HG02623 (cell line): Measurements from ENCODE around the gene CSNK1A1.
"Not testable (repeated sequence)": the region's sequence is repeated elsewhere in the genome, so short reads cannot be mapped to it uniquely, and the experiment has no call there.

Experiments used
- ATAC-seq: cut with Tn5 transposase; IDR thresholded peaks from one replicate; pipeline ENCODE4 v1.9.1; 2021; ENCODE audit warnings: moderate library complexity; ENCODE audit not compliant: unreplicated experiment

The CSNK1A1 gene

DNA sequence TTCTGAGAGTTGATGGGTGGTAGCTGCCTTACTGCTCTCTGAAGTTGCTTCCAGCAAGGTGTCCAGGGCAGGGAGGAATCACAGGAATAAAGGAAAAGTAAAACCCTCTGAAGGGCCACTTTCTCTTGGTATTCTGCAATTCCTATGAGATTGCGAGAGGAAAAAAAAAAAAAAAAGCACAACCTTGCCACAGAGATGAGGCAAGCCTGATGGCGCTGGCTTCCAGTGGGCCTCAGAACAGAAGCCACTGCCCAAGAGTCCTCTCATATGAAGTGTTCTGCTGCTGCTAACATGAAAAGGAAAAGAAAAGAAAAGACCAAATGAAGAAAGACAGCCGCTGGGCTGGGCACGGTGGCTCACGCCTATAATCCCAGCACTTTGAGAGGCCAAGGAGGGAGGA lies 91.3 kb downstream of the CSNK1A1 start:
- no peak for ATAC-seq

DNA sequence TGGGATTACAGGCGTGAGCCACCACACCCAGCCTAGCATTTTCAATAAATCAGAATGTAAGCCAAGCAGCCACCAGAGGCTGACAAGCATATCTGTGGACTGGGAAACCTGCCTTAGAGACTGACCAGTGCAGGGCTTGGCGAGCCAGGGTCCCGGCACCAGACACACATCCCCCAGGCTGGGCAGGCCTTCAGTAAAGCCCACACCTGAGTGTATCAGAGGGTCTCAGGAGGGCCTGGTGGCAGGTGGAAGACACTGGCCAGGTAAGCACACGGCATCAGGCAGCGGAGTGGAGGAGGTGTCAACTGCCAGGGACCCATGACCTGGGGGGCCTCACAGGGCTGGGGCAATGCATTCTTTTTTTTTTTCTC lies 93.9 kb downstream of the CSNK1A1 start:
- ATAC-seq = no peak

DNA sequence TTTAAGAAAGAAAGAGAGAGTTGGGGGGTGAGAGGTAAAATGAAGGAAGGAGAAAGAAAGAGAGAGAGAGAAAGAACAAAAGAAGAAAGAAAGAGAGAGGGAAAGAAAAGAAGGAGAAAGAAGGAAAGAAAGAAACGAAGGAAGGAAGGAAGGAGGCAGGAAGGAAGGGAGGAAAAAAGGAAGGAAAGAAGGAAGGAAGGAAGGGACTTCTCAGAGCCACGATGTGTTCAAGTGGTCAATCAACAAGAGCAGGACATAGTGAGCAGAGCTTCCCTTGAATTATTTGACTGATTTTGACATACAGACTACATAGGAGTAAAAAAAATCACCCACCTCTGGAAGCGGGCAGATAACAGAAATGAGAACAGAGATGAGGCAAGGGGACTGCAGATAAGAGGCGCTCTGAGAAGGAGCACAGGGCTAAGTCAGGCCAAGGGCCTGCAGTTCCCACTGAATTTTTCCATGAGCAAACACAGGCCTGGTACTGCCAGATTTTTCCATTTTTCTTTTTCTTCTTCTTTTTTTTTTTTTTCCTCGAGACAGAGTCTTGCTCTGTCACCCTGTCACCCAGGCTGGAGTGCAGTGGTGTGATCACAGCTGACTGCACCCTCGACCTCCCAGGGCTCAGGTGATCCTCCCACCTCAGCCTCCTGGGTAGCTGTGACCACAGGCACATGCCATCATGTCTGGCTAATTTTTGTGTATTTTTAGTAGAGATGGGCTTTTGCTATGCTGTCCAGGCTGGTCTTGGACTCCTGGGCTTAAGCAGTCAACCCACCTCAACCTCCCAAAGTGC lies 94.4 kb downstream of the CSNK1A1 start:
- no peak for ATAC-seq

DNA sequence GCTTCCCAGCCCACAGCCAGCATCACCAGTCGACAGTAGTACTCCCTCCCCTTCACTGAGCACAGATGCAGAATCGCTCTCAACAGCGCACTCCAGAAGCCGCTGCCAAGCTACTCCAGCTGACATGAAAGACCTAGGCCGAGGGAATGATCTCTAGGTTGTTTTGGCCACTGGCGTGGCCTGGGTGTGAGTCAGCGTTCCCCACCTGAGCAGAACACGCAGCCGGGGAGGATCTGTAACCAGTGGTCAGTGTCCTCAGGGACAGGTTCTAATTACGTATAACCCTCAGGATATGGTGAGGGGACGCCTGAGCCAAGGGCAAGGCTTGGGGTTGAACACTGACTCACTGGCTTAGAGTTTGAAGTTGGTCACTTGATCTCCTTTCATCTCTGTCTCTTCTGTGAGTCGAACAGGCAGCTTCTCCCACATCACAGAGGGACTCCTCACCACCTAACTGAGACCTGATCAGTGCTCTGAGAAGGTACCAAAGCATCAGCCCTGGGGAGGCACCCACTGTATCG lies 95.3 kb downstream of the CSNK1A1 start:
- no peak for ATAC-seq

DNA sequence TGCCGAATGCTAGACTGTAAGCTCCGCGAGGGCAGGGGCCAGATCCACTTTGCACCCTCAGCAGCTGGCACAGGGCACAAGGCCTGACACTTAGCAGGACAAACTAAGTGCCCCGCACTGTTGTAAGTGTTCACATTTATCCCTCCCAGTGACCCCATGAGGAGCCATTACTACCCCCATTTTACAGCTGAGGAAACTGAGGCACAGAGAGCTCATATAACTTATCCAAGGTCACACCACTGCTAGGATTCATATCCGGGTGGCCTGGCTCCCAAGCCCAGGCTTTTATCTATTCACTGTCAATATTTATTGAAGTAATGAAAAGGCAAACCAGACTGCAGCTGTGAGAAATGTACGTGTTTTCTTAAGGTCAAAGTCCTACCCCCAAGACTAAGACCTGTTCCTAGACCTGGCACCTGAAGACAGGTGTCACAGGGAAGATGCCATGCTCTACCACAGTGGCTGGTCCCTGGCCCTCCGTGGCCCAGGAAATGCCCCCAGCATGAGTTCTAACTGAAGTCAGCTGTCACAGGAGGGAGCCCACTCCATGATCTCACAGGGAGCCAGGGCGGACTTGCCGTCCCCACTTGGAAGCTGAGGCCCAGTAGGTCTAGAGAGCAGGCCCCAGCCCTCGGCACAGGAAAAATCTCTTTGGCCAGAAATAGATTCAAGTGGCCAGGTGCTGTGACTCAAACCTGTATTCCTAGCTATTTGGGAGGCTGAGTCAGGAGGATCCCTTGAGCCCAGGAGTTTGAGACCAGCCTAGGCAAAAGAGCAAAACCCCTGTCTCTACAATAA lies 97.4 kb downstream of the CSNK1A1 start:
- ATAC-seq = no peak

DNA sequence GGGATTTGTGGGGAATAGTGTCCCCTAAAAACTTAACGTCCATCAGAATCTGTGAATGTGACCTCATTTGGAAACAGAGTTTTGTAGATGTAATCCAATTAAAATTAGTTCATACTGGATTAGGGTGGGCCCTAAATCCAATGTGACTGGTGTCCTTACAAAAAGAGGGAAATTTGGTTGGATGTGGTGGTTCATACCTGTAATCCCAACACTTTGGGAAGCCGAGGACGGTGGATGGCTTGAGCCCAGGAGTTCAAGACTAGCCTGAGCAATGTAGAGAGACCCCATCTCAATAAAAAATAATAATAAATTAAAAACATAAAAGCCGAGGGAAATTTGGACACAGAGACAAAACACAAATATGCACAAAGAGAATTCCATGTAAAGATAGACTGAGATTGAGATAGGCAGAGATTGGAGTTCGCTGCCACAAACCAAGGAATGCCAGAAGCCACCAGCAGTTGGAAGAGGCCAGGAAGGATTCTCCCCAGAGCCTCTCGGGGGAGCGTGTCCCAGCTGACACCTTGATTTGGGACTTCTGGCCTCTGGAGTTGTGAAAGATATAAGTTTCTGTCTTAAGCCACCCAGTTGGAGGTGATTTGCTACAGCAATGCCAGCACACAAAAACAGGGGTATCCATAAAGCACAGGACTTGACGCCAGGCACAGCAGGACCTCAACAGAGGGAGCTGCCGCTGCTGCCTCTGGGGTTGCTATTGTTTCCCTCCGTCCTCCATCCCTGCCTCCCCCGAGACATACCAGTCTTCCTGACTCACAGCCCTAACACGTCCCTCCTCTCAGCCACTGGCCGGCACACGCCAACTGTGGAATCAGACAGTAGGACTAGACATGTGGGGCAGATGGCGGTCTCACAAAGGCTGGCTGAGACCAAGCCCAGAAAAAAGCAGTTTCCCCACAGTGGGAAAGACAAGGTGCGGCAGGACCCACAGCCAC lies 98.3 kb downstream of the CSNK1A1 start:
- ATAC-seq = no peak

GRCh38 chr5:149452007-149452664 lies 99.1 kb downstream of the CSNK1A1 start:
- no peak for ATAC-seq

DNA sequence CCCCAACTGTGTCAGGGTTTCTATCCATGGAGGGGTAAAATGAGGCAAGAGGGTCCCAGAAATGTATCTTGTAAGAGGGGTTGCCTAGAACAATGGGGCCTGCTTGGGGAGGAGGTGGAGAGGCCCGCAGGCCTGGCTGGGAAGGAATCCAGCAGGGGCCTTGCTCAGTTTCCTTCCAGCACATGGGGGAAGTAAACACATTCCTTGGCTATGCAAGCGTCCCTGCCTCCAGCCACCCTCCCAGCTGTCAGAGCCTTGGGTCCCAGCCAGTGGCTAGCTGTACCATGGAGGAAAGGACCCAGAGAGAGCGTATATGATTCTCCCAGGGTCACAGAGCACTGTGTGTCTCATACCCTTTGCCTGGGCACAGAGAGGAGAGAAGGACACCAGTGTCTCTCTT lies 101.0 kb downstream of the CSNK1A1 start:
- ATAC-seq = no peak

DNA sequence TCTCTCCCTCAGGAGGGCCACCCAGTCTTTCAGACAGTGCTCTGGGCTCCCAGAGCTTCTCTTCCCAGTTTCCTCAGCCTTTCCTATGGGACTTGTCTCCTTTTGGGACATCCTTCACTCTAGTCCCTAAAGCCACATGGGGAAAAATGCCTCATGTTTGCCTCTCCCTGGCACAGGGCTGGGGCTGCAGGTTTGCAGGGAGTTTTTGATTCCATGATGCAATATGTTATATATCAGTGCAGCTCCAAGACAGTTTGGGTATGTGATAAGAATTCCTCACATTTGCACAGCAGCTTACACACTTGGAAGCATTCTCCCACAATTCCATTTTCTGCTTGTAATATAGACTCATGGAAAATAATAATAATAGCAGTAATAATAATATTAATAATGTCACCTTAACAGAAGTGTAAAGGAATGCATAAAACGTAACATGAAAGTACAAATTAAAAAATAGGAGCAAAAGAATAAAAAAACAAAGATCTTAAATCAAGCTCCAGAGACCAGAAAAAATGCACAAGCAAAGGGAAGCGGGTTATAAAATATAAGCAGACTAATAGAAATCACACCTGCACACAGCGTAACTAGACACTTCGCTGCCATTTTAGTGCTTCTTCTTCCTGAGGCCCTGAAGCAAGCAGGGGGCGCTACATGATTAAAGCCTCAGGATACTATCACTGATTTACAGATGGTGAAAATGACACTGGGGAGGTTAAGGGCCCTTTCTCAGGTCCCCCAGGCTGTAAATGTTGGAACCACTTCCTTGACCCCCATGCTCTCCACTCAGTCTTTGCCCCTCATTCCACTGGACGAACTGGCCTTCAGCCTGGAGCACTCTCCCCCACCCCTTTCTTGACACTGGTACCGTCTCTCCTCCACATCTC lies 102.2 kb downstream of the CSNK1A1 start:
- ATAC-seq = no peak

DNA sequence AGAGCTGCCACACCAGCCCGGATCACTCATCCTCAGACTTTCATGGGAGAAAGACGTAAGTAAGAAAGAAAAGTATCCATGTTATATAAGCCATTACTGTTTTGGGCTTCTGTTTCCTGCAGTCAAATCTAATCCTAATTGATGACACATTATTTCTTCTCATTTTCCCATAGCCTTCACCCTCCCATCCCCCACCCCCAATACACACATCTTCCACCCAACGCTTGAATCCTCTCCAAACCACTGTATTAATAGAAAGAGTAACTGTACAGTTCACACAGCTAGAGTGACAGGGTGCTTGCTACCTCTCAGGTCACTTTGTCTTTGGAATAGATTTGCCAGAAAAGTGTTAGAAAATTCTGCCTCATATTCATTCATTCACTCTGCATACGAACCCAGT lies 102.8 kb downstream of the CSNK1A1 start:
- no peak for ATAC-seq

DNA sequence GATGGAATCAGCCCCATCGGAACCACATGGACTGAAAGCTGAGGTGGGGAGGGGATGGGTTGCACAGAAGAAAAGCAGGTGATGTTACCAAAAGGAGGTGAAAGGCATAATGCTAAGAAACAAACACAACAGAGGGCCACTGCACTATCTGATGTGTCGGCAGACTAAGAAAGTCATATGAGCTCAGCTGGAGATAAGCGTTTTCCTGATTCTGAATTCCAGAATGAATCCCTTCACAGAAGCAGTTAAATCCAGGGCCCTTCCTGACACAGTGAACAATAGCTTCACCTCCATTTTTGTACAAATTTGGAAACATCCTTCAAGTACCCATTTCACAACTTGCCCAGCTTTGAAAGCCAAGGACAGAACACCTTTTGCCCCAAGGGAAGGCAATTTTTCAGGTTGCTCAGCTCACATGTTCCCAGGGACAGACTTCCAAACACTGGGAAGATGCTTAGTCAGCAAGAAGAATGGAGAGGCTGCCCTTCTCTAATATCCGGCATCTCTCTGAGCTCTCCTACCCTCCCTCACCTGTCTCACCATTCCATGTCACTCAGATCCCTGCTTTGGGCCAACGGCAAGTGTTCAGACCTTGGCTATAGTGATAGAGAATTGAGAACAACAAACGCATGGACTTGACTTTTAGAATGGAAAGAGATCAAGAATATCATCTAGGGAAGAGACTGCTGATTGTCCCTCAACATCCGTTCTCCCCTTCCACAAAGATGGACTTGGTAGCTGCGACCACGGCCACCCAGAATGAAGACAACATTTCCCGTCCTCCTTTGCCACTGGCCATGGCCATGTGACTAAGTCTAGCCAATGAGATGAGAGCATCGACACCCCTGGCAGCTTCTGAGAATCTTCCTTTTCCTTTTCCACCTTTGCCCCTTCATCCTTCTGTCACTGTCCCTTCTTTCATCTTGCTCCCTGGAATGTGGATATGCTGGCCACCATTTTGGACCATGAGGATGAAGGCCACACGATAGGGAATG lies 103.6 kb downstream of the CSNK1A1 start:
- no peak for ATAC-seq

- ATAC-seq = not testable (repeated sequence)
Measured at GRCh38 chr5:149446794-149447193, 104.4 kb downstream of the CSNK1A1 start.

DNA sequence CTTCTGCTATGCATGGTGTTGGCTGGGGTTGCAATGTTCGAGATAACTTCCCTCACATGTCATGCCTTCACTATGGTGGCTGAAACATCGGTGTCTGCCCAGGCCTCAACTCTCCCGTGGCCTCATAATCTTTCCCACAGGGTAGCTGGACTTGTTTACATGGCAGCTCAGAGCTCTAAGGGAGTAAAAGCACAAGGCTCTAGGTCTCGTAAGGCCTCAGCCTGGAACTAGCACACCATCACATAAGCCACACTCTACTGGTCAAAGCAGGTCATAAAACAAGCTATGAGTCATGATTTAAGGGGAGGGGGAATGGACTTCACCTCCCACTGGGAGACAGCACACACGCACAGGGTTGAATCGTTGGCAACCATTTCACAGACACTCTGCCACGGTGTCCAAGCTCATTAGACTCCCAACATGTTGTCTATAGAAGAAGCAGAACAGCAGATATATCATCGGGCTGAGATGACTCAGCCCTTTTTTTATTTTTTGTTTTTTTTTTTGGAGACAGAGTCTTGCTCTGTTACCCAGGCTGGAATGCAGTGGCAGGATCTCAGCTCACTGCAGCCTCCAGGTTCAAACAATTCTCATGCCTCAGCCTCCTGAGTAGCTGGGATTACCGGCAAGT lies 105.4 kb downstream of the CSNK1A1 start:
- no peak for ATAC-seq

- ATAC-seq = no peak
Measured at GRCh38 chr5:149445343-149445738, 105.9 kb downstream of the CSNK1A1 start.

GRCh38 chr5:149444430-149444829 lies 106.8 kb downstream of the CSNK1A1 start:
- not testable (repeated sequence) for ATAC-seq

DNA sequence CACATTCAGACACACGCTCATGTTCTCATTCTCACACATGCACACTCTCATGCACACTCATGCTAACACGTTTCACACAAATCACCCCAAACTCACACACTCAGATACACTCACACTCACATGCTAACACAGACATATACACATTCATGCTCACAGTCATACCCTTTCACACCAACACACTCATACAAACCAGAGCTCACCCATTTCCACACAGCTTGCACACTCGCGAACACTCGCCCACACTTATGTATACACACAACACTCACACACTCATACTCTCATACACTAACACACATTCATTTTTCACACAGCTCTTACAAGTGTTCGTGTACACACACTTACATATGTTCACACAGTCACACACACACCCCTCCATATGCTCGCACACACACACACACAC lies 108.0 kb downstream of the CSNK1A1 start:
- no peak for ATAC-seq

GRCh38 chr5:149442563-149443182 lies 108.6 kb downstream of the CSNK1A1 start:
- no peak for ATAC-seq
